ENCODE data around the gene ABCB11. TPM values are rescaled to one million over a fixed set of nuclear protein-coding genes. Genes with fewer than 3 reads are reported as not detected.
A peak's percentile ranks its signal among the peaks of the same experiment; 100 is the strongest.

Gene ABCB11
- total RNA-seq, result 1 to 10 TPM in 1 of 4 donors, under 1 TPM in 2, not detected in 1; under 0.01 to 1.2 (median 0.11) TPM

- no peak for DNase-seq
- Histone ChIP-seq H3K27ac (no peak within 1 kb of the TSS), H3K9me3 (no peaks in the 10 kb centered on the region), H3K36me3 (no peaks in the 10 kb centered on the region), H3K4me1 (no peaks in the 10 kb centered on the region), H3K4me3 (replicated peaks in 1 of 3) (no peak within 1 kb of the TSS), H3K27me3 (no peaks in the 10 kb centered on the region)
- WGBS, 2 donors, result 73 to 78% methylated on average over 3 of the region's 3 CpGs
- TF ChIP-seq POLR2A (IDR thresholded peaks at IDR 0.05) (no peak), CTCF (IDR thresholded peaks at IDR 0.05) (no peak)
- intact Hi-C loops (cut with DNase I), result no loop called here
Measured at GRCh38 chr2:169031202-169031601, at the start of gene ABCB11. Gene ABCB11, minus strand, starts transcription at chr2:169031324. Its CDS starts 13,199 bp downstream, at chr2:169018125.

GRCh38 chr2:169080250-169081069, 49.3 kb upstream of the ABCB11 start:
- WGBS, 2 donors, result 93 to 100% methylated on average over 2 of the region's 2 CpGs

GRCh38 chr2:169077674-169078240, 46.6 kb upstream of the ABCB11 start:
- intact Hi-C loops (cut with DNase I), result no loop called here
- Histone ChIP-seq H3K9me3 (no peaks in the 10 kb centered on the region), H3K4me1 (peaks cover 21 to 23% of the 10 kb centered on the region in 2 donors), H3K36me3 (no peaks in the 10 kb centered on the region), H3K27ac (no peak overlapping the region), H3K4me3 (replicated peaks in 1 of 3) (no peak overlapping the region), H3K27me3 (no peaks in the 10 kb centered on the region)
- WGBS, 2 donors, result 29 to 35% methylated on average over 2 of the region's 2 CpGs
- DNase-seq, result no peak
- TF ChIP-seq POLR2A (IDR thresholded peaks at IDR 0.05), result no peak
- no peak for TF ChIP-seq CTCF (IDR thresholded peaks at IDR 0.05)

More at GRCh38 chr2:169080250-169081069, 49.3 kb upstream of the ABCB11 start:
- intact Hi-C loops (cut with DNase I), result no loop called here
- Histone ChIP-seq H3K4me1 (no peaks in the 10 kb centered on the region), H3K36me3 (no peaks in the 10 kb centered on the region), H3K4me3 (replicated peaks in 1 of 3) (no peak overlapping the region), H3K27me3 (no peaks in the 10 kb centered on the region), H3K9me3 (no peaks in the 10 kb centered on the region), H3K27ac (no peak overlapping the region)
- no peak for DNase-seq
- TF ChIP-seq POLR2A (IDR thresholded peaks at IDR 0.05) (no peak), CTCF (IDR thresholded peaks at IDR 0.05) (no peak)

- Histone ChIP-seq H3K27me3 (no peaks in the 10 kb centered on the region), H3K4me3 (replicated peaks in 1 of 3) (no peak overlapping the region), H3K9me3 (no peaks in the 10 kb centered on the region), H3K27ac (peak overlapping the region in 2 of 3 donors; percentile 72 to 73), H3K36me3 (no peaks in the 10 kb centered on the region), H3K4me1 (peaks cover 30 to 35% of the 10 kb centered on the region in 2 donors)
- TF ChIP-seq CTCF (IDR thresholded peaks at IDR 0.05) (no peak), POLR2A (IDR thresholded peaks at IDR 0.05) (no peak)
- intact Hi-C loops (cut with DNase I), result no loop called here
- peak; percentile 7 to 14 for DNase-seq
- WGBS, 2 donors, result 73 to 78% methylated on average over 9 of the region's 9 CpGs
Measured at GRCh38 chr2:169073963-169074751, 43.0 kb upstream of the ABCB11 start.

Measured in thyroid gland (tissue), 4 donors.